LNCaP clone FGC (cell line): ENCODE measurements around the gene CA5B.
"Not testable (repeated sequence)": the region's sequence is repeated elsewhere in the genome, so short reads cannot be mapped to it uniquely, and the experiment has no call there.

Experiments
- DNase-seq: peaks from one replicate; pipeline ENCODE4 v3.0.0-alpha.2; 2011; ENCODE audit warnings: low read depth
- H3K4me3 ChIP-seq: 2 replicates; pipeline ENCODE4 v1.5.1; 2011; ENCODE audit warnings: mild to moderate bottlenecking, low read depth, low read length, control low read depth
- TF ChIP-seq, protein P1 (sequence below): IDR thresholded peaks from 2 replicates; pipeline ENCODE4 v1.5.1; 2012; ENCODE audit warnings: mild to moderate bottlenecking; ENCODE audit not compliant: control insufficient read depth, insufficient read depth; ENCODE audit errors: extremely low read depth

CA5B gene

DNA sequence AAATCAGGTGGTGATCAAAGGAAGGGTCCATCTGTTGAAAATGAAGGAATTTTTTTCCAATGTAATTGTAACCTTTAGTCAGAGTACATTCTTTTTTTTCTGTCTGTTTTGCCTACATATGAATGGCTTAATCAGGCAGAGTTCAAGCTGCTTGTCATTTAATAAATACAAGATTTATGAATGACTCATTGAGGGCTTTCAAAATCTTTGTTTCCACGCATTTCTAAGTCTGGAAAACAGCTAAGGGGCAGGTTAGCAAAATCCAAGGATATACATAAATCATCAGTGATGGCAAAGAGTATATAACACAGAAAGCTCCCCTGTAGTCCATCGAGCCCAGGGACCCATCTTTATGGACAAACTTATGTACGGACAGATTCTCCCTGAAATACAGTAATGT is 1.8 kb downstream of the CA5B start:
- TF ChIP-seq, protein P1, sequence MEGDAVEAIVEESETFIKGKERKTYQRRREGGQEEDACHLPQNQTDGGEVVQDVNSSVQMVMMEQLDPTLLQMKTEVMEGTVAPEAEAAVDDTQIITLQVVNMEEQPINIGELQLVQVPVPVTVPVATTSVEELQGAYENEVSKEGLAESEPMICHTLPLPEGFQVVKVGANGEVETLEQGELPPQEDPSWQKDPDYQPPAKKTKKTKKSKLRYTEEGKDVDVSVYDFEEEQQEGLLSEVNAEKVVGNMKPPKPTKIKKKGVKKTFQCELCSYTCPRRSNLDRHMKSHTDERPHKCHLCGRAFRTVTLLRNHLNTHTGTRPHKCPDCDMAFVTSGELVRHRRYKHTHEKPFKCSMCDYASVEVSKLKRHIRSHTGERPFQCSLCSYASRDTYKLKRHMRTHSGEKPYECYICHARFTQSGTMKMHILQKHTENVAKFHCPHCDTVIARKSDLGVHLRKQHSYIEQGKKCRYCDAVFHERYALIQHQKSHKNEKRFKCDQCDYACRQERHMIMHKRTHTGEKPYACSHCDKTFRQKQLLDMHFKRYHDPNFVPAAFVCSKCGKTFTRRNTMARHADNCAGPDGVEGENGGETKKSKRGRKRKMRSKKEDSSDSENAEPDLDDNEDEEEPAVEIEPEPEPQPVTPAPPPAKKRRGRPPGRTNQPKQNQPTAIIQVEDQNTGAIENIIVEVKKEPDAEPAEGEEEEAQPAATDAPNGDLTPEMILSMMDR: no peak
- H3K4me3 ChIP-seq: no peak overlapping the region
- no peak for DNase-seq

DNA sequence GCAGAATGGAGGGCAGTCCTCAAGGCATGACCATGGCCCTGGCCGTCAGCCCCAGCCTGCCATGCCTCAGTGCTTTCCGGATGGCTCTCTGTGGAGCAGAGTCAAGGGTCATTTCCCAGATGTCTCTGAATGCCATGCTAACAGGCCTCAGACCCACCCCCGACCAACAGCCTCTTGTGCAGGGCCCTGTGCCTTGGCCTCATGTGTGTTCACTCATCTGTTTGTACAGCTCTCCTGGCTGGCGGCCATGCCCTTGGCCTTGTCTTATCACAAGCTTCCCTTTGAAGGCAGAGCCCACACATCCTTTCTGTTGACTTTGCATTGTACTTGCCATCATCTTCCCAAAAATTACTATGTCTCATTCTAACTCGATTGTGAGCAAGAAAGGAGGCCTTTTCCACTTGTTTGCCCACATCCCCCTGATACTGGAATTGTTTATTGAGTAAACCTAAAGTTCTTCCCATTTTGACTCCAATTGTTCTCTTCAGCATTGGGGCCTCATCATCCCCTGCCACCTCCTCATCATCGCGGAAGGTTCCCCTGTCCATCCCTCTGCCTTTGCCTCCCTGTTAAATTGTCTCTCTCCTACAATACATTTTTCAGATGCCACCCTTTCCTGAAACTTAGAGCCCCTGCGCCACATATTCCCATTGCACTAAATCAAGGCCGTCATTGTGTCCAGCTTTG is 6.3 kb downstream of the CA5B start:
- TF ChIP-seq, protein P1: no peak
- no peak for DNase-seq

DNA sequence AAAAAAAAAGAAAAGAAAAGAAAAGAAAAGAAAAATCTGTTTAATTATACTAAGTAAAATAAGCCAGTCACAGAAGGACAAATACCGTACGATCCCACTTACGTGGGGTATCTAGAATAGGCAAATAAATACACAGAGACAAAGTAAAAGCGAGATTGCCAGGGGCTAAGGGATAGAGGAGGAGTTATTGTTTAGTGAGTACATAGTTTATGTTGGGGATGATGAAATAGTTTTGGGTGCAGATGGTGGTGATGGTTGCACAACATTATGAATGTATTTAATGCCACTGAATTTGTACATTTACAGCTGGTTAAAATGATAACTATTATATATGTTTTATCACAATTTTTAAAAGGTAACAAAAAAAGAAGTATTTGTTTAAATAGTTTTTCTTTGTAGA is 7.1 kb downstream of the CA5B start:
- TF ChIP-seq, protein P1: no peak
- DNase-seq: no peak
- H3K4me3 ChIP-seq: no peak overlapping the region

More for the DNA sequence above, 6.3 kb downstream of the CA5B start:
- no peak overlapping the region for H3K4me3 ChIP-seq

DNA sequence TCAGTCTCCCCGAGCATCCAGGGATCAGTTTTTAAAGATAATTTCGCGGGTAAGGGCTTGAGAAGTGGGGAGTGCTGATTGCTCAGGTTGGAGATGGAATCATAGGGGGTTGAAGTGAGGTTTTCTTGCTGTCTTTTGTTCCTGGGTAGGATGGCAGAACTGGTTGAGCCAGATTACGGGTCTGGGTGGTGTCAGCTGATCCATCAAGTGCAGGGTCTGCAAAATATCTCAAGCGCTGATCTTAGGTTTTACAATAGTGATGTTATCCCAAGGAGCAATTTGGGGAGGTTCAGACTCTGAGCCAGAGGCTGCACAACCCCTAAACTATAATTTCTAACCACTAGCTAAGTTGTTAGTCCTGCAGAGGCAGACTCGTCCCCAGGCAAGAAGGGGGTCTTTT is 8.6 kb downstream of the CA5B start:
- not testable (repeated sequence) for DNase-seq, H3K4me3 ChIP-seq

DNA sequence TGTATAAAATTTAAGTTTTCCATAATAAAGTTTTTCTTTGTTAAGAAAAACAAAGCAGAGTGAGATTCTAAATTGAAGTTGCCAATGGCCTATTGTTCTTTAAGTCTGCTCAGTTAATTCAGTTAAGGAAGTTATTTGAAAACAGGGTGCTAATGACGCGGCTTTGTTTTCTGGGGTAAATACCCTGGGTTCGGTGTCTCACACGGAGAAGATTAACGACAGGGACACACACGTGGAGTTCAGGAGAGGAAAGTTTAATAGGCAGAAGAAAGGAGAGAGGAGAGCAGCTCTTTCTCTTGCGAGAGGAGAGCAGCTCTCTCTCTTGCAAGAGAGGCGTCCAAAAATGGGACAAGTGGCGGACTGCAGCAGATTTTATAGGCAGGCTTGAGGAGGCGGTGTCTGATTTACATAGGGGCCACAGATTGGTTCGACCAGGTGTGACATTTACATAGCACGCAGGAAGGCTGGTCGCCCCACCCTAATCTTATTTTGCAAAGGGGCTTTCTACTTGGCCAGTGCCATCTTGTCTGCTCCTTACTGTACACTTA is 9.6 kb downstream of the CA5B start:
- DNase-seq: no peak
- no peak overlapping the region for H3K4me3 ChIP-seq
- TF ChIP-seq, protein P1: no peak

DNA sequence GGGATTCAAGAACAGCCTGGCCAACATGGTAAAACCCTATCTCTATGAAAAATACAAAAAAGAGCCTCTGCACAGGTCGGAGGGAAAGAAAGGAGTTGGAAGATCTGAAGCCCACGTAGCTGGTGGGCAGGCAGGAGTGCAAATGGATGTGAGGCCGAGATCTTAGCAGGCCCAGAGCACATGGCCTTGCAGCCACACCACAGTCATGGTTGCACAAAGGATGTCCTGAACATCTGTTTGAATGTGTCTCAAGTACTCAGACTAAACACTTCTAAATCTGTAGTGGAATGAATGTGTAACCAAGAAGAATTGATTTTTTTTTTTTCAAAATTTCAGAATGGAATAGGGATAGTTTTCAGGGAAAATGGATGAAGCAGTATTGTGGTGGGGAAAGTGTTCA is 10.8 kb downstream of the CA5B start:
- DNase-seq: no peak
- TF ChIP-seq, protein P1: no peak
- H3K4me3 ChIP-seq: no peak overlapping the region

DNA sequence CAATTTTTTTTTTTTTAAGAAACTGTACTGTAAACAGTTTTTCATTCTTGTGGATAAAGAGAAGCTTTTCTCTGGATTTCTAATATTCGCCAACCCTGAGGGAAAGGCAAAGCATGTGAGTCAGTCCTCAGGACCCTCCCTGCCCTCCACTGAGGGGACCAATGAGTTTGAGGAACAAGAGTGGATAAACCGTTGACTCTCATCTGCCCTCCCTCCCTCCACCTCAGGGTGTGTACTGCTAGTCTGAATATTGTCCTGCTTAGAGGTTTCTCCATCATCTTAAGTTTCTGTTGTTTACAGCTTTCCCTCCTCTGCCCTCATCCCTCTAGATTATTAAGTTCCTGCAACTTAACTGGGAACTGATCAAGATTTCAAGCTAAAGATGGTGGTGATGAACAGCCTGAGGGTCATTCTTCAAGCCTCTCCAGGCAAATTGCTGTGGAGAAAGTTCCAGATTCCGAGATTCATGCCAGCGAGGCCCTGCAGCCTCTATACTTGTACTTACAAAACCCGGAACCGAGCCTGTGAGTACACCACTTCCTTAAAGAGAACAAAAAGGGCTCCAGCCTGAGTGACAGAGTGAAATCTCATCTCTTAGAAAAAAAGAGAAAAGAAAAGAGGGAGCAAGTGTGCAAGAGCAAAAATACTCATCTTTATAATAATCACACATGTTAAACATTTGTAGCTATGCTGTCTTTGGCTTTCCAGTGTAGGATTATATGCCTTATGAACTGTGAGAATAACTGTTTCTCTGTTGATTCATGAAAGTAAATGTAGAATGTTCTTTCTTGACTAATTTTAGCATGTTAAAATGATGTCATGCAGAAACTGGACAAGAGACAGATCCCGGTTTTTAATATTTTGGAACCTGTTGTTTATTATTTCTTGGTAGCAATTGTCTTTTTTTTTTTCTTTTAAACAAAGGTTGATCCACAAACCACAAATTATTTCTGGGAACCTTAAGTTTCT is 11.9 kb downstream of the CA5B start:
- H3K4me3 ChIP-seq: no peak overlapping the region
- no peak for DNase-seq
- TF ChIP-seq, protein P1: no peak
